Endodermal cell (in vitro differentiated cells): ENCODE measurements around the gene SPTLC1. TPM values are rescaled to one million over a fixed set of nuclear protein-coding genes. Genes with fewer than 3 reads are reported as not detected.
"Not testable (repeated sequence)": the region's sequence is repeated elsewhere in the genome, so short reads cannot be mapped to it uniquely, and the experiment has no call there.

Source experiments
- DNase-seq: peaks from one replicate; pipeline ENCODE4 v3.0.0-alpha.2; 2017
- H3K27ac ChIP-seq: 2 replicates; pipeline ENCODE4 v1.5.1; 2013; ENCODE audit warnings: mild to moderate bottlenecking, low read depth, low read length, moderate library complexity
- H3K27me3 ChIP-seq: 2 replicates; pipeline ENCODE4 v1.6.1; 2013; ENCODE audit warnings: mild to moderate bottlenecking, low read length, moderate library complexity; ENCODE audit not compliant: insufficient read depth, control insufficient read depth, poor library complexity, severe bottlenecking
- H3K36me3 ChIP-seq: 2 replicates; pipeline ENCODE4 v1.7.0; 2013; ENCODE audit warnings: mild to moderate bottlenecking, low read length, moderate library complexity; ENCODE audit not compliant: control insufficient read depth, insufficient read depth
- H3K4me1 ChIP-seq: one replicate; pipeline ENCODE4 v1.7.0; 2013; ENCODE audit warnings: low read length; ENCODE audit not compliant: control insufficient read depth, insufficient read depth
- H3K4me3 ChIP-seq: 2 replicates; pipeline ENCODE4 v1.5.1; 2013; ENCODE audit warnings: mild to moderate bottlenecking, low read length, moderate library complexity
- H3K9ac ChIP-seq: 2 replicates; pipeline ENCODE4 v1.6.1; 2013; ENCODE audit warnings: mild to moderate bottlenecking, low read length, moderate library complexity; ENCODE audit not compliant: poor library complexity, severe bottlenecking; ENCODE audit errors: extremely low read depth
- H3K9me3 ChIP-seq: 2 replicates; pipeline ENCODE4 v1.6.1; 2013; ENCODE audit warnings: mild to moderate bottlenecking, low read length, moderate library complexity; ENCODE audit not compliant: control insufficient read depth
- H3K27ac Mint-ChIP-seq: 2 replicates; pipeline ENCODE4 v1.8.0; 2020; ENCODE audit warnings: mixed read lengths
- H3K27me3 Mint-ChIP-seq: 2 replicates; pipeline ENCODE4 v1.8.0; 2021; ENCODE audit warnings: mild to moderate bottlenecking, mixed read lengths; ENCODE audit not compliant: insufficient read depth
- H3K36me3 Mint-ChIP-seq: 2 replicates; pipeline ENCODE4 v1.8.0; 2020; ENCODE audit warnings: low read depth, mixed read lengths
- H3K4me1 Mint-ChIP-seq: 2 replicates; pipeline ENCODE4 v1.8.0; 2020; ENCODE audit warnings: mixed read lengths
- H3K4me3 Mint-ChIP-seq: 2 replicates; pipeline ENCODE4 v1.8.0; 2020; ENCODE audit warnings: mild to moderate bottlenecking, moderate library complexity, mixed read lengths
- H3K9me3 Mint-ChIP-seq: 2 replicates; pipeline ENCODE4 v1.8.0; 2020; ENCODE audit warnings: mild to moderate bottlenecking, mixed read lengths
- CTCF ChIP-seq: fragments of 200-600 bp; sonication (generic); conservative IDR thresholded peaks from 2 replicates; pipeline ENCODE4 v1.5.0; 2021; ENCODE audit warnings: antibody characterized with exemption, mild to moderate bottlenecking
- WGBS, 2 experiments: methylation state at CpG; one replicate each; pipeline versions ENCODE4 v1.1.5 to v1.1.7; 2013; ENCODE audit warnings: missing lambda C conversion rate in 2 of 2, mixed read lengths in 1 of 2; ENCODE audit not compliant: insufficient coverage in 1 of 2, insufficient read length in 1 of 2; 5-methylcytosine and 5-hydroxymethylcytosine counted together
- total RNA-seq, 2 donors: library from RNA; stranded (reverse); fragmentation: NEBNext Ultra II Directional in 1 of 2; extraction: Animal tissue kit (Norgen Biotek cat#: 25700) in 1 of 2; gene quantifications; 2 replicates in 1 of 2; 3 replicates in 1 of 2; pipeline ENCODE4 v1.2.1, GENCODE V29; 2021

The SPTLC1 gene
- total RNA-seq, 2 donors from 2014 or later: 68.3 to 75.6 TPM

GRCh38 chr9:92108122-92108521 is 7.1 kb downstream of the SPTLC1 start:
- H3K4me1 ChIP-seq: no peaks in the 10 kb centered on the region
- TF ChIP-seq CTCF: no peak
- Mint-ChIP-seq H3K4me1 (no peaks in the 10 kb centered on the region), H3K36me3 (peaks cover 61% of the 10 kb centered on the region), H3K27me3 (no peaks in the 10 kb centered on the region), H3K27ac (no peak overlapping the region), H3K4me3 (no peak overlapping the region), H3K9me3 (peaks cover 27% of the 10 kb centered on the region)
- H3K9ac ChIP-seq: no peak overlapping the region
- peaks cover 8% of the 10 kb centered on the region for H3K9me3 ChIP-seq
- WGBS, 2 experiments: 97 to 99% methylated on average over 3 to 4 of the region's 4 CpGs
- no peak overlapping the region for H3K27ac ChIP-seq
- H3K36me3 ChIP-seq: peaks cover 61% of the 10 kb centered on the region
- no peaks in the 10 kb centered on the region for H3K27me3 ChIP-seq
- DNase-seq: no peak
- H3K4me3 ChIP-seq: no peak overlapping the region

GRCh38 chr9:92105446-92106225 is 9.6 kb downstream of the SPTLC1 start:
- peaks cover 70% of the 10 kb centered on the region for H3K36me3 Mint-ChIP-seq
- 96 to 98% methylated on average over 23 to 36 of the region's 36 CpGs for WGBS, 2 experiments
- not testable (repeated sequence) for H3K4me3 Mint-ChIP-seq

GRCh38 chr9:92103601-92104000 is 11.6 kb downstream of the SPTLC1 start:
- H3K4me1 ChIP-seq, H3K4me1 Mint-ChIP-seq, H3K9ac ChIP-seq, H3K27ac Mint-ChIP-seq, H3K4me3 ChIP-seq, H3K27ac ChIP-seq, H3K27me3 Mint-ChIP-seq, H3K27me3 ChIP-seq, DNase-seq, H3K4me3 Mint-ChIP-seq: not testable (repeated sequence)
- peaks cover 13% of the 10 kb centered on the region for H3K9me3 ChIP-seq
- peaks cover 27% of the 10 kb centered on the region for H3K9me3 Mint-ChIP-seq
- peaks cover 40% of the 10 kb centered on the region for H3K36me3 ChIP-seq
- WGBS, 2 experiments: 92% methylated on average over 14 of the region's 14 CpGs; no CpG with 5 or more reads in 1 of the 2 experiments
- peaks cover 75% of the 10 kb centered on the region for H3K36me3 Mint-ChIP-seq

More at GRCh38 chr9:92105446-92106225, 9.6 kb downstream of the SPTLC1 start:
- not testable (repeated sequence) for H3K4me3 ChIP-seq, H3K9ac ChIP-seq, DNase-seq, H3K27me3 Mint-ChIP-seq, H3K27ac ChIP-seq, H3K27ac Mint-ChIP-seq, H3K27me3 ChIP-seq, H3K4me1 Mint-ChIP-seq, H3K4me1 ChIP-seq
- Histone ChIP-seq H3K9me3 (peaks cover 13% of the 10 kb centered on the region), H3K36me3 (peaks cover 54% of the 10 kb centered on the region)
- peaks cover 27% of the 10 kb centered on the region for H3K9me3 Mint-ChIP-seq

- no peak overlapping the region for H3K4me3 ChIP-seq
- peak; percentile 62 for DNase-seq
- Mint-ChIP-seq H3K36me3 (peaks cover 64% of the 10 kb centered on the region), H3K27ac (peak overlapping the region; percentile 42), H3K4me1 (peaks cover 9% of the 10 kb centered on the region), H3K9me3 (peaks cover 12% of the 10 kb centered on the region), H3K4me3 (no peak overlapping the region), H3K27me3 (no peaks in the 10 kb centered on the region)
- H3K4me1 ChIP-seq: no peaks in the 10 kb centered on the region
- WGBS, 2 experiments: 96 to 100% methylated on average over 3 to 5 of the region's 5 CpGs
- no peaks in the 10 kb centered on the region for H3K27me3 ChIP-seq
- H3K9ac ChIP-seq: no peak overlapping the region
- H3K27ac ChIP-seq: no peak overlapping the region
- H3K36me3 ChIP-seq: peaks cover 43% of the 10 kb centered on the region
- no peak for TF ChIP-seq CTCF
- H3K9me3 ChIP-seq: peaks cover 5% of the 10 kb centered on the region
Measured at GRCh38 chr9:92100237-92100911, 14.8 kb downstream of the SPTLC1 start.
